Islet of Langerhans (tissue), 1 donor: ENCODE data around the gene TENT4B.

Source experiments
- FAIRE-seq: peaks from one replicate; lab custom pipeline; 2011; peaks lifted over from hg19 to GRCh38; lab: Jason Lieb, UNC

The TENT4B gene

GRCh38 chr16:50272687-50273381 lies 119.7 kb downstream of the TENT4B start:
- FAIRE-seq, result no peak

DNA sequence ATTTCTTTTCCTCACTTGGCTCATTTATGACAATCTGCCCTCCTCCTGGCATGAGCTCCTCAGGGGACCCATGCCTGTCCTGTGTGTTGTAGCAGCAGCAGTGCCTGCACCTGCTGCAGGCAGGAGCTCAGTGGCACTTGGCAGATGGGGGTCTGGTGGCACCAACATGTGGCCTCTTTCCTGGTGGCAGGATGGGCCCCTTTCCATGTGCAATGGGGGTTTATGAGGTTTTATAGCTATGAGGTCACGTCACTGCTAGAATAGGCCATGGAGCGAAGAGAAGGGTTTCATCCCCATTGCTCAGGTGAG lies 120.2 kb downstream of the TENT4B start:
- no peak for FAIRE-seq

DNA sequence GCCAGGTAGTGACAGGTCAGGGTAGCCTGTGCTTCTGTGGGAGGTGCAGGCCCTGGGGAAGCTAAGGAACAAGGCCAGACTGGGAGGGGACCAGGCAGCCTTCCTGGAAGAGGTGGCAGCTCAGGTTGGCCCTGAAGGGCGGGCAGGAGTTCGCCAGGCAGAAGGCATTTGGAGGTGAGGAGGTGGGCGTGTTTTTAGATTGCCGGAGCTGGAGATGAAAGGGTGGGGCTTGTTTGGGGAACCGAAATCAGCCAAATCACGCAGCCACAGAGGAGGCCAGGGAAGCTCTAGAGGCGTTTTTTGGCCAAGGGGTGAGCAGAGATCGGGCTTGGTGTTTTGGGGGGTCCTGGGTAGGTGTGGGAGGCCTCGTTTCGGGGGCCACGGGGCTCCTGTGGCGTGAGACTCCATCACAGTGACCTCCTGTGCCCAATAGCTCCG lies 120.8 kb downstream of the TENT4B start:
- no peak for FAIRE-seq

GRCh38 chr16:50274326-50275097 lies 121.4 kb downstream of the TENT4B start:
- FAIRE-seq, result no peak

GRCh38 chr16:50275098-50275415 lies 122.0 kb downstream of the TENT4B start:
- FAIRE-seq, result no peak

DNA sequence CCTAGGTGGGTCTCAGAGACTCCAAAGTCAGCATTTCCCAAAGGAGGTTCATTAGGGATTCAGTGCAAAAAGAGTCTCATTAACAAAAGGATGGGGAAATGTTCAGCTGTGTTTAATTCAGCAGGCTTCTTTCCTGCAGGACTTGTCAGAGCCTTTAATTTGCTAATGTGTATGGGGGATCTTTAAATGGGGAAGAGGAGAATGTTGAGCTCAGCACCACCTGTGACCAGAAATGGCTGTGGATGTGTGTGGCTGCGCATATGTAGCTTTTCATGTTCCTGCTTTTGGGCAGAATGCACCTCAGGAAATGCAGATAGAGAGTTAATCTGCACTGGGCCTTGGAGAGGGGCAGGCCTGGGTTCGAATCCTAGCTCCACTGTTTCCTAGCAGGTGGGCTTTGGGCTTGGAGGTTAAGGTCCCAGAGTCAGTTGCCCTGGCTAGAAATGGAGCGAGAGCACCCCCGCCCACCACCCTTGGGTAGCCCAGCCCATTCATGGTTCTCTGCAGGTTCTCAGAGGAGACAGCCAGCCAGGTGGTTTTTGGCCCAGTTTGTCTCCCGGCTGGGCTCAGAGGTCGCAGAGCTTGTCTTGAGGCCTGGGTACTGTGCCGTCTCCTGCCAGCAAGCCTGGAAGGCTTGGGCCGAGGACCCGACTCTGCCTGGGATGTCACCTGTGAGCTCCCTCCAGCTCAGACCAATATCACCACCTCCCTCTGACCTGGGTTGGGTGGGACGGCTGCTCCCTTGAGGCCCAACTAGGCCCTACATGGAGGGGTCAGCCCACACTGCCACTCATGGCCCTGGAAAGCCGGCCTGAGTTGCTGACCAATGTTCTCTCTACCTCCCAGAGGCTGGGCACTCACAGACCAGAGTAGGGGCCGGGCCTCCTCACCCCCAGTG lies 122.6 kb downstream of the TENT4B start:
- no peak for FAIRE-seq

- FAIRE-seq, result no peak
Observed at GRCh38 chr16:50276326-50276640, 123.2 kb downstream of the TENT4B start.

DNA sequence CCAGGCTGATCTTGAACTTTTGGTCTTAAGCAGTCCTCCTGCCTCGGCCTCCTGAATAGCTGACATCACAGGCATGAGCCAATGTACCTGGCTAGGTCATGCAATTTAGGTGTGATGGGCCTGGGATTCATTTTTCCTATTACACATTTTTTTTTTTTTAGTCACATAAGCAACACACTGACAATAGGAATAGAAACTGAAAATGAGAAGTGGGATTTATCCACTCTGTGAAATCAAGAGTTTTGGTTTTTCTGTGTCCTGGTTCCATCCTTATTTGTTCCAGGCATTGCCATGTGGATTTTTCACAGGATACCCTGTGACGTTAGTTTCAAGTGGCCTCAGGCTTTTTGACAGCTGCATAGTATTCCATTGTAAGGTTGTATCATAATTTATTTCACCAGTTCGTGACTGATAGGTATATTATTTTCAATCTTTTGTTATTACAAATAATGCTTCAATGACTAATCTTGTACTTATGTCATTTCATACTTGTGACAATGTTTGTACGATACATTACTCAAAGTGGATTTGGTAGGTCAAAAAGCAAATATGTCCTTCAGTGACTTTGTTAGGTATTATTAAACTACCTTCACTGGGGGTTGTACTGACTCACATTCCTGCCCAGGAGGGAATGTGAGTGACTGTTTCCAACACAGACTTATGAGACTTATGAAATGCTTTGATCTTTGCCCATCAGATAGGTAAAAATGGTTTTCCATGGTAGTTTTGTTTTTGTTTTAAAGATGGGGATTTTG lies 123.9 kb downstream of the TENT4B start:
- no peak for FAIRE-seq

DNA sequence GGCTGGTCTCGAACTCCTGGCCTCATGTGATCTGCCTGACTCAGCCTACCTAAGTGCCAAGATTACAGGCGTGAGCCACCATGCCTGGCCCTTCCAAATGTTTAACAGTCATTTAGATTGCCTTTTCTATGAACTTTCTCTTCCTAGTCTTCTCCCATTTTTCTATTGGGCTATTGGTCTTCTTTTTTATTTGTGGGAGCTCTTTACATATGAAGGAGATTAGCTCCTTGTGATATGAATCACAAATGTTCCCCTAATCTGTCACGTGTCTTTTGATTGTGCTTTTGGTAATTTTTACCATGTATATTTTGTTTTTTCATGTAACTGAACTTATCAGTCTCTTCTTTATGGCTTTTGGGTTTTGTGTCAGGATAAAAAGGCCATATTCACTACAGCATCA lies 125.1 kb downstream of the TENT4B start:
- no peak for FAIRE-seq

DNA sequence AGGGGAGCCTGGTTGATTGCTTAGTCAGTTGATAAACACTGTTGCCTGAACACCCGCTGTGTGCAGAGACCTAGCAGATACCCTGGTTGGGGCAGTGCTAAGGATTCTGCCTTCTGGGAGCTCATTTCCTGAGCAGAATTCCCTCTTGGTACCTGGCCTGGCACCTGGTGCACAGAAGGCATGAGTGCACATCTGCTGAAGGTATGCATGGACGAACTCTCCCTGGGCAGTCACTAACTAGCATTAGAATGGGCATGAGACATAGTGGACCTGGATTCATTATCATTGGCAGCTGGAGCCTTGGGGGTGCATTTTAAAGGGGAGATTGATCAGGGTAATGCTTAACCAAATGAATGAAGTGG lies 126.4 kb downstream of the TENT4B start:
- no peak for FAIRE-seq

DNA sequence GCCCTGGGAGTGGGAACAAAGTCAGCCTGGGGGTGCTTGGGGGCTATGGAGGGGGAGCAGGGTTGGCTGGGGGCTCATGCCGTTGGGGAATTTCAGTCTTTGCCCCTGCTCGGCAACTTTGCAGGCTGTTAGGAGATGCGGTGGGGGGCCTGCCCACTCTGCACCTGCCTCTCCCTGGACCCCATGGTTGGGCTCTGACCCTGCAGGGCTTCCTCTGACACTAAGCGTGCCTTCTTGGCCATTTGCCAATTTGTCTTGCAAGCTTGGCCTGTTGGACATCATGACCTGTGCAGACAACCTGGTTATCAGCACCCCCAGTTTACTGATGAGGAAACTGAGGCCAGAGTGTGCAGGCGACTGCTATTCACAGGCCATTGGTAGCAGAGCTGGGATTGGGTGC lies 127.8 kb downstream of the TENT4B start:
- no peak for FAIRE-seq
